ENCODE measurements around the gene HS3ST2.

HS3ST2 gene

GRCh38 chr16:22849517-22849916 is 35.6 kb downstream of the HS3ST2 start:
- Histone ChIP-seq H3K4me3 (ENCODE audit: low read length) (no peak overlapping the region), H3K27ac (ENCODE audit: low read depth, low read length) (no peak overlapping the region), H3K4me1 (ENCODE audit: insufficient read depth, low read length) (peaks cover 6% of the 10 kb centered on the region; the same call in 1 of the 2 replicates), H3K36me3 (ENCODE audit: insufficient read depth, low read length) (no peaks in the 10 kb centered on the region), H3K9ac (ENCODE audit: low read depth, low read length) (no peak overlapping the region), H3K9me3 (ENCODE audit: insufficient read depth, low read depth, low read length) (no peaks in the 10 kb centered on the region), H3K27me3 (ENCODE audit: insufficient read depth, low read length) (no peaks in the 10 kb centered on the region)
- 93% methylated on average over 2 of the region's 2 CpGs for WGBS

- H3K27me3 ChIP-seq (ENCODE audit: insufficient read depth, low read length), result no peaks in the 10 kb centered on the region
- no peak overlapping the region for H3K4me3 ChIP-seq (ENCODE audit: low read length)
- H3K9ac ChIP-seq (ENCODE audit: low read depth, low read length), result no peak overlapping the region
- no peaks in the 10 kb centered on the region for H3K9me3 ChIP-seq (ENCODE audit: insufficient read depth, low read depth, low read length)
- H3K4me1 ChIP-seq (ENCODE audit: insufficient read depth, low read length), result peaks cover 10% of the 10 kb centered on the region; the same call in 1 of the 2 replicates
- no peaks in the 10 kb centered on the region for H3K36me3 ChIP-seq (ENCODE audit: insufficient read depth, low read length)
- 88% methylated on average over 2 of the region's 2 CpGs for WGBS
- no peak overlapping the region for H3K27ac ChIP-seq (ENCODE audit: low read depth, low read length)
Measured at GRCh38 chr16:22855231-22855630, 41.3 kb downstream of the HS3ST2 start.

- H3K4me1 ChIP-seq (ENCODE audit: insufficient read depth, low read length), result peaks cover 13% of the 10 kb centered on the region; the same call in 1 of the 2 replicates
- H3K9me3 ChIP-seq (ENCODE audit: insufficient read depth, low read depth, low read length), result peaks cover 4% of the 10 kb centered on the region; the same call in 1 of the 2 replicates
- no peaks in the 10 kb centered on the region for H3K36me3 ChIP-seq (ENCODE audit: insufficient read depth, low read length)
- H3K27me3 ChIP-seq (ENCODE audit: insufficient read depth, low read length), result no peaks in the 10 kb centered on the region
- 96% methylated on average over 8 of the region's 12 CpGs for WGBS
- no peak overlapping the region for H3K9ac ChIP-seq (ENCODE audit: low read depth, low read length)
- no peak overlapping the region for H3K27ac ChIP-seq (ENCODE audit: low read depth, low read length)
- no peak overlapping the region for H3K4me3 ChIP-seq (ENCODE audit: low read length)
Measured at GRCh38 chr16:22857296-22858025, 43.5 kb downstream of the HS3ST2 start.

GRCh38 chr16:22859925-22860324 is 46.0 kb downstream of the HS3ST2 start:
- 0 out of 2 replicates have a peak overlapping the region, but pooled peaks have one; percentile 32 for H3K9ac ChIP-seq (ENCODE audit: low read depth, low read length)
- no peak overlapping the region for H3K4me3 ChIP-seq (ENCODE audit: low read length)
- H3K36me3 ChIP-seq (ENCODE audit: insufficient read depth, low read length), result no peaks in the 10 kb centered on the region
- H3K27me3 ChIP-seq (ENCODE audit: insufficient read depth, low read length), result no peaks in the 10 kb centered on the region
- peak overlapping the region; percentile 90 for H3K27ac ChIP-seq (ENCODE audit: low read depth, low read length)
- H3K9me3 ChIP-seq (ENCODE audit: insufficient read depth, low read depth, low read length), result peaks cover 4% of the 10 kb centered on the region; the same call in 1 of the 2 replicates
- 64% methylated on average over 4 of the region's 4 CpGs for WGBS
- peaks cover 13% of the 10 kb centered on the region; the same call in 1 of the 2 replicates for H3K4me1 ChIP-seq (ENCODE audit: insufficient read depth, low read length)

GRCh38 chr16:22861580-22861979 is 47.6 kb downstream of the HS3ST2 start:
- Histone ChIP-seq H3K27me3 (ENCODE audit: insufficient read depth, low read length) (no peaks in the 10 kb centered on the region), H3K9ac (ENCODE audit: low read depth, low read length) (no peak overlapping the region), H3K4me3 (ENCODE audit: low read length) (no peak overlapping the region), H3K4me1 (ENCODE audit: insufficient read depth, low read length) (peaks cover 13% of the 10 kb centered on the region; the same call in 1 of the 2 replicates), H3K9me3 (ENCODE audit: insufficient read depth, low read depth, low read length) (peaks cover 4% of the 10 kb centered on the region; the same call in 1 of the 2 replicates), H3K27ac (ENCODE audit: low read depth, low read length) (no peak overlapping the region), H3K36me3 (ENCODE audit: insufficient read depth, low read length) (no peaks in the 10 kb centered on the region)
- WGBS, result 93% methylated on average over 3 of the region's 3 CpGs

DNA sequence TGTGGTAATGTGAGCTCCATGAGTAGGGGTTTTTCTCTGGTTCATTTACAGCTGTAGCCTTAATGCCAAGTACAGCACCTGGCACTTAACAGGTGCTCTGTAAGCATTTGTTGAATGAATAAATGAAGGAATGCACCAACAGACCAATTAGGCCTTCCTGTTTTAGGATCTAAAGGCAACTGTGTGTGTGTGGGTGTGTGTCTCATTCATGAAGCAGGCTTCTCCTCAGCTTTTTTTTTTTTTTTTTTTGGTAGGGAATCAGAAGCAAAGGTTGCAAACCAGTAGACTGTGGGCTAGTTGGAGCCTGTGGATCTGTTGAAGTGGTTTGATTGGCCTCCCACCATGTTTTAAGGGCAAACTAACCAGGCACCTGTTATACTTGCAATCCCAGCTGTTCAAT is 48.1 kb downstream of the HS3ST2 start:
- peaks cover 13% of the 10 kb centered on the region; the same call in 1 of the 2 replicates for H3K4me1 ChIP-seq (ENCODE audit: insufficient read depth, low read length)
- H3K9ac ChIP-seq (ENCODE audit: low read depth, low read length), result no peak overlapping the region
- H3K9me3 ChIP-seq (ENCODE audit: insufficient read depth, low read depth, low read length), result peaks cover 4% of the 10 kb centered on the region; the same call in 1 of the 2 replicates

DNA sequence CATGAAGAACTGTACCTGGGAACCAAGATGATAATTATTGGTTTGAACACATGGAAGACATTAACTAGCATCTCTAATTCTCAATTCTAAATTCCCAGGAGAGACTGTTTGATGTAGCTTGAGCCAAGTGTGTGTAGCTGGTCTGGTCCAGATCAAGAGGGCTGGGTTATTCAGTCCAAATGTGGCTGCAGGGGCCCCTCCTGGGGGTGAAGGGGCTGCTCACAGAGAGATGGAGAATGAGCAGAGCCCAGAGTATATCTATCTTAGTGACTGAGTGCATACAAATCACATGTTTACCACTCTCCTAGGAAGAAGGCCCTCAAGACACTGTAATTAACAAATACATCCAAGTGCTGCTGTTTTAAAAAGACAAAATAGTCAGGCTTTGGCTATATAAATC is 50.4 kb downstream of the HS3ST2 start:
- Histone ChIP-seq H3K36me3 (ENCODE audit: insufficient read depth, low read length) (no peaks in the 10 kb centered on the region), H3K4me3 (ENCODE audit: low read length) (no peak overlapping the region), H3K9ac (ENCODE audit: low read depth, low read length) (no peak overlapping the region), H3K27me3 (ENCODE audit: insufficient read depth, low read length) (no peaks in the 10 kb centered on the region), H3K27ac (ENCODE audit: low read depth, low read length) (no peak overlapping the region), H3K9me3 (ENCODE audit: insufficient read depth, low read depth, low read length) (peaks cover 4% of the 10 kb centered on the region; the same call in 1 of the 2 replicates), H3K4me1 (ENCODE audit: insufficient read depth, low read length) (peaks cover 8% of the 10 kb centered on the region; the same call in 1 of the 2 replicates)

More for the DNA sequence above, 48.1 kb downstream of the HS3ST2 start:
- Histone ChIP-seq H3K27me3 (ENCODE audit: insufficient read depth, low read length) (no peaks in the 10 kb centered on the region), H3K27ac (ENCODE audit: low read depth, low read length) (no peak overlapping the region), H3K4me3 (ENCODE audit: low read length) (no peak overlapping the region), H3K36me3 (ENCODE audit: insufficient read depth, low read length) (no peaks in the 10 kb centered on the region)

GRCh38 chr16:22868593-22869224 is 54.7 kb downstream of the HS3ST2 start:
- WGBS, result 94% methylated on average over 5 of the region's 5 CpGs
- no peaks in the 10 kb centered on the region for H3K27me3 ChIP-seq (ENCODE audit: insufficient read depth, low read length)
- no peaks in the 10 kb centered on the region for H3K9me3 ChIP-seq (ENCODE audit: insufficient read depth, low read depth, low read length)
- H3K4me3 ChIP-seq (ENCODE audit: low read length), result no peak overlapping the region
- H3K9ac ChIP-seq (ENCODE audit: low read depth, low read length), result no peak overlapping the region
- H3K27ac ChIP-seq (ENCODE audit: low read depth, low read length), result no peak overlapping the region
- no peaks in the 10 kb centered on the region for H3K36me3 ChIP-seq (ENCODE audit: insufficient read depth, low read length)
- no peaks in the 10 kb centered on the region for H3K4me1 ChIP-seq (ENCODE audit: insufficient read depth, low read length)

GRCh38 chr16:22871861-22872260 is 57.9 kb downstream of the HS3ST2 start:
- no peaks in the 10 kb centered on the region for H3K36me3 ChIP-seq (ENCODE audit: insufficient read depth, low read length)
- no peaks in the 10 kb centered on the region for H3K27me3 ChIP-seq (ENCODE audit: insufficient read depth, low read length)
- no peaks in the 10 kb centered on the region for H3K4me1 ChIP-seq (ENCODE audit: insufficient read depth, low read length)
- WGBS, result 90% methylated on average over 4 of the region's 4 CpGs
- no peak overlapping the region for H3K4me3 ChIP-seq (ENCODE audit: low read length)
- no peaks in the 10 kb centered on the region for H3K9me3 ChIP-seq (ENCODE audit: insufficient read depth, low read depth, low read length)
- no peak overlapping the region for H3K27ac ChIP-seq (ENCODE audit: low read depth, low read length)
- no peak overlapping the region for H3K9ac ChIP-seq (ENCODE audit: low read depth, low read length)

DNA sequence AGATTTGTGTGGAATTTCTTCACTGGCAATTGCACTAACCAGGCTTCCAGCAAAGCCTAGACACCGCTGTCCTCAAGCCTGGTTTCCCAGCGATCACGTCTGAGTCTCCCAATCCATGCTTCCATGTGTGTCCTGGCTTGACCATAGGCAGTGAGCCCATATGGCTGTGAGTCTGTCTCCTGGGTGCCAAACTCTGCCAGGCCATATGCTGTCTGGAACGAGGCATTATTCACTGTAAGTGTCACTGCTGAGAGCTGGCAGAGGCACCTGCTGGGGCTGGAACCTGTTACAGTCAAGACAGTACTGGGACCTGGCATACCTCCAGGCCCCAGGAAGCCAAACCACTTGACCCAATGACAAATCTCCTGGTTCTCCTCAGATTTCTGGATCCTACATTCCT is 60.4 kb downstream of the HS3ST2 start:
- H3K36me3 ChIP-seq (ENCODE audit: insufficient read depth, low read length), result no peaks in the 10 kb centered on the region

DNA sequence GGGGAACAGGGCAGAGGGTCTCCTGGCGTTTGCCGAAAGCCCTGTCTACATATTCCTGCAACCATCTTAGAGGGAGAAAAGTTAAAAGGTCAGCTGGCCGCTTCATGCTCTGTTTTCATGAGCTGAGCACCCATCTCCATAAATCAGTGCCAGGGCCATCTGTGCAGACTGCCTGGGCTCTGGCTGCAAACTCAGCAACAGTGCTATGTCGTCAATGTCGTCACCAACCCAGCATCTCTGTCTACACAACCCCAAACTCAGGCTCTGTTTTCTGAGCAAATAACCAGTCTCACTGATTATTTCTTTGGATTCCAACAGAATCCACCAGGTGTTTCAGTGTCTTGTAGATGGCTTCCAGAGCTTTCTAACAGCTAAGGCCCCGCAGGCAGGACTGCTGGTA is 65.0 kb downstream of the HS3ST2 start:
- 94% methylated on average over 6 of the region's 6 CpGs for WGBS

More for the DNA sequence above, 60.4 kb downstream of the HS3ST2 start:
- H3K4me3 ChIP-seq (ENCODE audit: low read length), result no peak overlapping the region
- H3K27me3 ChIP-seq (ENCODE audit: insufficient read depth, low read length), result no peaks in the 10 kb centered on the region
- no peaks in the 10 kb centered on the region for H3K4me1 ChIP-seq (ENCODE audit: insufficient read depth, low read length)
- no peaks in the 10 kb centered on the region for H3K9me3 ChIP-seq (ENCODE audit: insufficient read depth, low read depth, low read length)
- WGBS, result 93% methylated on average over 4 of the region's 4 CpGs
- H3K27ac ChIP-seq (ENCODE audit: low read depth, low read length), result no peak overlapping the region
- H3K9ac ChIP-seq (ENCODE audit: low read depth, low read length), result no peak overlapping the region

More for the DNA sequence above, 65.0 kb downstream of the HS3ST2 start:
- no peak overlapping the region for H3K27ac ChIP-seq (ENCODE audit: low read depth, low read length)
- no peak overlapping the region for H3K4me3 ChIP-seq (ENCODE audit: low read length)
- H3K36me3 ChIP-seq (ENCODE audit: insufficient read depth, low read length), result no peaks in the 10 kb centered on the region
- H3K4me1 ChIP-seq (ENCODE audit: insufficient read depth, low read length), result no peaks in the 10 kb centered on the region
- H3K9ac ChIP-seq (ENCODE audit: low read depth, low read length), result no peak overlapping the region
- no peaks in the 10 kb centered on the region for H3K9me3 ChIP-seq (ENCODE audit: insufficient read depth, low read depth, low read length)
- no peaks in the 10 kb centered on the region for H3K27me3 ChIP-seq (ENCODE audit: insufficient read depth, low read length)
